Caco-2 (cell line): ENCODE results near the gene RAI1. TPM values are rescaled to one million over a fixed set of nuclear protein-coding genes. Genes with fewer than 3 reads are reported as not detected.
"Not testable (repeated sequence)": the region's sequence is repeated elsewhere in the genome, so short reads cannot be mapped to it uniquely, and the experiment has no call there.

Experiments used
- Bru-seq: library from RNA; stranded (reverse); fragments of 400-500 nt; gene quantifications from one replicate; lab custom pipeline; 2021; lab: Mats Ljungman, UMichigan
- BruChase-seq, 2 experiments: library from RNA; stranded (reverse); fragments of 400-500 nt; gene quantifications; one replicate each; lab custom pipeline; 2021; lab: Mats Ljungman, UMichigan
- BruUV-seq: library from RNA; stranded (reverse); fragments of 400-500 nt; replicated peaks from 2 replicates; lab custom pipeline; 2021; lab: Mats Ljungman, UMichigan
- CTCF ChIA-PET: fragments of 300-600 bp; sonication (Branson Sonifier 250); formaldehyde crosslinking; loops from one replicate; lab custom pipeline; 2022; ENCODE audit warnings: antibody characterized with exemption; lab: Charles Lee
- POLR2A ChIA-PET: fragments of 300-600 bp; sonication (Branson Sonifier 250); formaldehyde crosslinking; loops from one replicate; lab custom pipeline; 2022; ENCODE audit warnings: antibody characterized with exemption; lab: Charles Lee
- DNase-seq, 2 experiments: peaks; one replicate each; pipeline versions ENCODE4 v3.0.0 to v3.0.0-alpha.2; 2020 to 2022
- H3K27me3 ChIP-seq: replicated peaks from 2 replicates; pipeline ENCODE4 v1.6.0; 2011; ENCODE audit warnings: low read length; ENCODE audit not compliant: control insufficient read depth, insufficient read depth
- H3K36me3 ChIP-seq: 2 replicates; pipeline ENCODE4 v1.5.1; 2011; ENCODE audit warnings: low read length; ENCODE audit not compliant: control insufficient read depth, insufficient read depth
- H3K4me1 ChIP-seq: fragments of 250-450 bp; sonication (Bioruptor Pico); 2 replicates; pipeline ENCODE4 v1.5.1; 2020; ENCODE audit warnings: mild to moderate bottlenecking
- H3K4me3 ChIP-seq: 2 replicates; pipeline ENCODE4 v1.5.1; 2011; ENCODE audit warnings: low read depth, mild to moderate bottlenecking, control low read depth, low read length
- H3K9me3 ChIP-seq: fragments of 250-450 bp; sonication (Bioruptor Pico); 2 replicates; pipeline ENCODE4 v1.5.1; 2020; ENCODE audit warnings: mild to moderate bottlenecking, moderate library complexity
- H3K27ac Mint-ChIP-seq: one replicate; pipeline ENCODE4 v1.8.0; 2022; ENCODE audit warnings: mixed read lengths; ENCODE audit not compliant: unreplicated experiment
- H3K27me3 Mint-ChIP-seq: one replicate; pipeline ENCODE4 v1.8.0; 2022; ENCODE audit warnings: mixed read lengths; ENCODE audit not compliant: insufficient read depth, unreplicated experiment
- H3K36me3 Mint-ChIP-seq: one replicate; pipeline ENCODE4 v1.8.0; 2022; ENCODE audit warnings: mild to moderate bottlenecking, mixed read lengths; ENCODE audit not compliant: insufficient read depth, unreplicated experiment
- H3K4me1 Mint-ChIP-seq: one replicate; pipeline ENCODE4 v1.8.0; 2022; ENCODE audit warnings: low read depth, mixed read lengths; ENCODE audit not compliant: unreplicated experiment
- H3K4me3 Mint-ChIP-seq: one replicate; pipeline ENCODE4 v1.8.0; 2022; ENCODE audit warnings: mild to moderate bottlenecking, moderate library complexity, mixed read lengths; ENCODE audit not compliant: unreplicated experiment
- H3K9me3 Mint-ChIP-seq: one replicate; pipeline ENCODE4 v1.8.0; 2022; ENCODE audit warnings: mixed read lengths; ENCODE audit not compliant: unreplicated experiment
- CTCF ChIP-seq, 2 experiments: fragments of 200-600 bp in 1 of 2; IDR thresholded peaks; 1 replicate in 1 of 2; 2 replicates in 1 of 2; pipeline versions ENCODE4 v1.5.1 to v1.8.0; 2011 to 2022; ENCODE audit warnings: antibody characterized with exemption in 1 of 2, control low read depth in 1 of 2, inconsistent platforms in 1 of 2, low read depth in 1 of 2, low read length in 1 of 2, mild to moderate bottlenecking in 1 of 2, moderate library complexity in 1 of 2; ENCODE audit not compliant: insufficient read depth in 1 of 2, severe bottlenecking in 1 of 2, unreplicated experiment in 1 of 2
- intact Hi-C: fragments of 100-400 bp; cut with micrococcal nuclease; formaldehyde crosslinking; loops from one replicate; pipeline ENCODE4 v1.10.0; 2022; ENCODE audit not compliant: unreplicated experiment
- long read RNA-seq: library from polyadenylated mRNA; stranded (forward); transcript quantifications from one replicate; pipeline ENCODE4 v2.0.0, GENCODE V29; 2022
- total RNA-seq: library from RNA; stranded (reverse); gene quantifications from 2 replicates; pipeline ENCODE4 v1.2.3, GENCODE V29; 2022

RAI1 gene, protein sequence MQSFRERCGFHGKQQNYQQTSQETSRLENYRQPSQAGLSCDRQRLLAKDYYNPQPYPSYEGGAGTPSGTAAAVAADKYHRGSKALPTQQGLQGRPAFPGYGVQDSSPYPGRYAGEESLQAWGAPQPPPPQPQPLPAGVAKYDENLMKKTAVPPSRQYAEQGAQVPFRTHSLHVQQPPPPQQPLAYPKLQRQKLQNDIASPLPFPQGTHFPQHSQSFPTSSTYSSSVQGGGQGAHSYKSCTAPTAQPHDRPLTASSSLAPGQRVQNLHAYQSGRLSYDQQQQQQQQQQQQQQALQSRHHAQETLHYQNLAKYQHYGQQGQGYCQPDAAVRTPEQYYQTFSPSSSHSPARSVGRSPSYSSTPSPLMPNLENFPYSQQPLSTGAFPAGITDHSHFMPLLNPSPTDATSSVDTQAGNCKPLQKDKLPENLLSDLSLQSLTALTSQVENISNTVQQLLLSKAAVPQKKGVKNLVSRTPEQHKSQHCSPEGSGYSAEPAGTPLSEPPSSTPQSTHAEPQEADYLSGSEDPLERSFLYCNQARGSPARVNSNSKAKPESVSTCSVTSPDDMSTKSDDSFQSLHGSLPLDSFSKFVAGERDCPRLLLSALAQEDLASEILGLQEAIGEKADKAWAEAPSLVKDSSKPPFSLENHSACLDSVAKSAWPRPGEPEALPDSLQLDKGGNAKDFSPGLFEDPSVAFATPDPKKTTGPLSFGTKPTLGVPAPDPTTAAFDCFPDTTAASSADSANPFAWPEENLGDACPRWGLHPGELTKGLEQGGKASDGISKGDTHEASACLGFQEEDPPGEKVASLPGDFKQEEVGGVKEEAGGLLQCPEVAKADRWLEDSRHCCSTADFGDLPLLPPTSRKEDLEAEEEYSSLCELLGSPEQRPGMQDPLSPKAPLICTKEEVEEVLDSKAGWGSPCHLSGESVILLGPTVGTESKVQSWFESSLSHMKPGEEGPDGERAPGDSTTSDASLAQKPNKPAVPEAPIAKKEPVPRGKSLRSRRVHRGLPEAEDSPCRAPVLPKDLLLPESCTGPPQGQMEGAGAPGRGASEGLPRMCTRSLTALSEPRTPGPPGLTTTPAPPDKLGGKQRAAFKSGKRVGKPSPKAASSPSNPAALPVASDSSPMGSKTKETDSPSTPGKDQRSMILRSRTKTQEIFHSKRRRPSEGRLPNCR (N-terminal part only)
- 44.3 and 46.7 TPM in 2 replicates for total RNA-seq
- Bru-seq, nascent RNA: percentile 74 among the genes with signal in this experiment
- percentile 75 among the genes with signal in this experiment for BruChase-seq, experiment 1, labeled RNA remaining after a 2-hour chase
- percentile 80 among the genes with signal in this experiment for BruChase-seq, experiment 2, labeled RNA remaining after a 6-hour chase
- long read RNA-seq, partial matches to known transcripts: 52 of 57 reads
- long read RNA-seq, other reads (novel, unspliced or antisense): 5 of 57 reads

- peak within 1 kb of the TSS; percentile 96 for H3K4me3 ChIP-seq
- intact Hi-C loops: loop anchor here (1.0 to 5.0 kb wide), 3 partner anchors 101 to 179 kb away; no protein-coding TSS in a partner anchor
- no peaks in the 10 kb centered on the region for H3K27me3 ChIP-seq
- ChIA-PET CTCF (interaction anchor here (0.6 to 1.0 kb wide), 2 partner anchors 11 to 22 kb away, joined by 4 to 5 read pairs; no protein-coding TSS in a partner anchor), POLR2A (interaction anchor here (0.5 to 1.1 kb wide), 4 partner anchors 30 to 186 kb away, joined by 3 to 18 read pairs (median 4); partner anchors contain the start of gene SREBF1)
- H3K9me3 Mint-ChIP-seq: no peaks in the 10 kb centered on the region
- H3K36me3 Mint-ChIP-seq: peaks cover 30% of the 10 kb centered on the region
- DNase-seq: peak; percentile 72 to 88
- peak within 1 kb of the TSS; percentile 90 for H3K4me3 Mint-ChIP-seq
- peak within 1 kb of the TSS; percentile 96 for H3K27ac Mint-ChIP-seq
- peaks cover 27% of the 10 kb centered on the region for H3K4me1 Mint-ChIP-seq
- peak; percentile 30 to 83 for TF ChIP-seq CTCF (IDR thresholded peaks at IDR 0.05; ENCODE audit: insufficient read depth in 1 of 2, low read depth in 1 of 2, low read length in 1 of 2, severe bottlenecking in 1 of 2, unreplicated experiment in 1 of 2)
- no peaks in the 10 kb centered on the region for H3K27me3 Mint-ChIP-seq
- H3K4me1 ChIP-seq: peaks cover 23% of the 10 kb centered on the region
- H3K36me3 ChIP-seq: no peaks in the 10 kb centered on the region
- BruUV-seq: no TSS peak
- no peaks in the 10 kb centered on the region for H3K9me3 ChIP-seq
These were observed at the start of gene RAI1 for GRCh38 chr17:17681187-17681743. Gene RAI1, plus strand, starts transcription at chr17:17681458. Its CDS starts 111,491 bp downstream, at chr17:17792949.

- BruUV-seq, intact Hi-C loops, H3K9me3 ChIP-seq: not testable (repeated sequence)
These were observed 48.6 kb upstream of the RAI1 start for GRCh38 chr17:17632690-17633089.

GRCh38 chr17:17633310-17633709, 47.9 kb upstream of the RAI1 start:
- no peaks in the 10 kb centered on the region for H3K27me3 Mint-ChIP-seq
- Histone ChIP-seq H3K27me3 (no peaks in the 10 kb centered on the region), H3K4me3 (no peak overlapping the region), H3K4me1 (no peaks in the 10 kb centered on the region), H3K36me3 (no peaks in the 10 kb centered on the region), H3K9me3 (no peaks in the 10 kb centered on the region; the same call in 1 of the 2 replicates)
- H3K4me3 Mint-ChIP-seq: no peak overlapping the region
- H3K9me3 Mint-ChIP-seq: peaks cover 10% of the 10 kb centered on the region
- no TSS peak for BruUV-seq
- H3K27ac Mint-ChIP-seq: no peak overlapping the region
- no peaks in the 10 kb centered on the region for H3K36me3 Mint-ChIP-seq
- CTCF ChIA-PET: interaction anchor here (1.4 kb wide), 1 partner anchor 20 kb away, joined by 5 read pairs; no protein-coding TSS in a partner anchor
- TF ChIP-seq CTCF (IDR thresholded peaks at IDR 0.05; ENCODE audit: insufficient read depth in 1 of 2, low read depth in 1 of 2, low read length in 1 of 2, severe bottlenecking in 1 of 2, unreplicated experiment in 1 of 2): no peak
- no peaks in the 10 kb centered on the region for H3K4me1 Mint-ChIP-seq
- intact Hi-C loops: no loop called here
- POLR2A ChIA-PET: no interaction called here
- DNase-seq: no peak

More at GRCh38 chr17:17632690-17633089, 48.6 kb upstream of the RAI1 start:
- H3K4me1 ChIP-seq, H3K27ac Mint-ChIP-seq, POLR2A ChIA-PET, H3K27me3 Mint-ChIP-seq, H3K36me3 Mint-ChIP-seq, H3K27me3 ChIP-seq, H3K4me1 Mint-ChIP-seq, H3K4me3 Mint-ChIP-seq, H3K36me3 ChIP-seq, DNase-seq, H3K4me3 ChIP-seq: not testable (repeated sequence)
- CTCF ChIA-PET: interaction anchor here (1.4 kb wide), 1 partner anchor 19 kb away, joined by 5 read pairs; no protein-coding TSS in a partner anchor
- peaks cover 10% of the 10 kb centered on the region for H3K9me3 Mint-ChIP-seq
